ENCODE data around the gene CTBP1. TPM values are rescaled to one million over a fixed set of nuclear protein-coding genes. Genes with fewer than 3 reads are reported as not detected.
A peak's percentile ranks its signal among the peaks of the same experiment; 100 is the strongest.

CTBP1 gene
- total RNA-seq (170 TPM), polyA plus RNA-seq (ENCODE audit: insufficient read depth, low read depth, low replicate concordance) (96.1 TPM)
- long read RNA-seq, donor 1, transcript CTBP1-201 (9 exons, 2,297 nt): minor isoform, 7 of 23 reads
- long read RNA-seq, donor 1, transcript CTBP1-203 (10 exons, 2,467 nt): major isoform, 13 of 23 reads
- long read RNA-seq, donor 1, partial matches to known transcripts: 0 of 23 reads
- long read RNA-seq, donor 1, other reads (novel, unspliced or antisense): 0 of 23 reads
- long read RNA-seq, donor 2, transcript CTBP1-203 (10 exons, 2,467 nt): major isoform, 10 of 25 reads
- long read RNA-seq, donor 2, transcript CTBP1-201 (9 exons, 2,297 nt): minor isoform, 7 of 25 reads
- long read RNA-seq, donor 2, partial matches to known transcripts: 0 of 25 reads
- long read RNA-seq, donor 2, other reads (novel, unspliced or antisense): 8 of 25 reads
- long read RNA-seq, donor 3, transcript CTBP1-201 (9 exons, 2,297 nt): minor isoform, 5 of 18 reads
- long read RNA-seq, donor 3, transcript CTBP1-203 (10 exons, 2,467 nt): major isoform, 12 of 18 reads
- long read RNA-seq, donor 3, partial matches to known transcripts: 0 of 18 reads
- long read RNA-seq, donor 3, other reads (novel, unspliced or antisense): 0 of 18 reads
- long read RNA-seq, donor 4, transcript CTBP1-203 (10 exons, 2,467 nt): major isoform, 15 of 26 reads
- long read RNA-seq, donor 4, partial matches to known transcripts: 0 of 26 reads
- long read RNA-seq, donor 4, other reads (novel, unspliced or antisense): 5 of 26 reads
- long read RNA-seq, donor 5: 0 reads
- long read RNA-seq, donor 6, transcript CTBP1-203 (10 exons, 2,467 nt): major isoform, 8 of 12 reads
- long read RNA-seq, donor 6, partial matches to known transcripts: 0 of 12 reads
- long read RNA-seq, donor 6, other reads (novel, unspliced or antisense): 0 of 12 reads
- long read RNA-seq, donor 7, transcript CTBP1-201 (9 exons, 2,297 nt): minor isoform, 18 of 220 reads
- long read RNA-seq, donor 7, transcript CTBP1-203 (10 exons, 2,467 nt): major isoform, 64 of 220 reads
- long read RNA-seq, donor 7, partial matches to known transcripts: 48 of 220 reads
- long read RNA-seq, donor 7, other reads (novel, unspliced or antisense): 87 of 220 reads
- long read RNA-seq, donor 8, transcript CTBP1-201 (9 exons, 2,297 nt): minor isoform, 7 of 30 reads
- long read RNA-seq, donor 8, transcript CTBP1-203 (10 exons, 2,467 nt): major isoform, 14 of 30 reads
- long read RNA-seq, donor 8, partial matches to known transcripts: 0 of 30 reads
- long read RNA-seq, donor 8, other reads (novel, unspliced or antisense): 8 of 30 reads
- long read RNA-seq, donor 9, transcript CTBP1-203 (10 exons, 2,467 nt): major isoform, 10 of 11 reads
- long read RNA-seq, donor 9, partial matches to known transcripts: 0 of 11 reads
- long read RNA-seq, donor 9, other reads (novel, unspliced or antisense): 0 of 11 reads
- long read RNA-seq, donor 10, transcript CTBP1-203 (10 exons, 2,467 nt): major isoform, 14 of 28 reads
- long read RNA-seq, donor 10, transcript CTBP1-201 (9 exons, 2,297 nt): minor isoform, 5 of 28 reads
- long read RNA-seq, donor 10, partial matches to known transcripts: 0 of 28 reads
- long read RNA-seq, donor 10, other reads (novel, unspliced or antisense): 5 of 28 reads

- Histone ChIP-seq H3K9me3 (ENCODE audit: control insufficient read depth in 2 of 3, insufficient read depth in 1 of 3, low read length in 3 of 3) (no peaks in the 10 kb centered on the region), H3K27me3 (ENCODE audit: control insufficient read depth, insufficient read depth, low read length) (no peaks in the 10 kb centered on the region), H3K27ac (ENCODE audit: low read depth in 2 of 2, low read length in 2 of 2) (peak within 1 kb of the TSS; percentile 88 to 96), H3K9ac (ENCODE audit: low read length in 3 of 3) (peak within 1 kb of the TSS in 2 of 3 donors; percentile 65 to 87), H3K36me3 (ENCODE audit: control insufficient read depth in 2 of 3, insufficient read depth in 3 of 3, low read length in 3 of 3) (no peaks in the 10 kb centered on the region), H3K4me1 (ENCODE audit: control insufficient read depth in 2 of 3, insufficient read depth in 2 of 3, low read depth in 1 of 3, low read length in 3 of 3) (peaks cover 3 to 51% (median 25%) of the 10 kb centered on the region in 3 donors), H3K4me3 (ENCODE audit: low read length in 3 of 3) (peak within 1 kb of the TSS; percentile 40 to 74 (median 63))
- intact Hi-C loops (cut with DNase I): no loop called here
- no peak for TF ChIP-seq CTCF (IDR thresholded peaks at IDR 0.05; ENCODE audit: borderline replicate concordance, extremely low read depth, insufficient read depth)
- DNase-seq (peak; percentile 83 to 94 (median 92)), FAIRE-seq (no peak)
Observed at GRCh38 chr4:1248245-1249147, at the start of gene CTBP1. CTBP1 (minus strand) TSS chr4:1249130; CDS start chr4:1241331, 7,799 bp downstream.

- H3K9me3 ChIP-seq (ENCODE audit: control insufficient read depth in 2 of 3, insufficient read depth in 1 of 3, low read length in 3 of 3): no peaks in the 10 kb centered on the region
- H3K36me3 ChIP-seq (ENCODE audit: control insufficient read depth in 2 of 3, insufficient read depth in 3 of 3, low read length in 3 of 3): peaks cover 0 to 20% (median 12%) of the 10 kb centered on the region in 3 donors
- no peak for FAIRE-seq
- H3K9ac ChIP-seq (ENCODE audit: low read length in 3 of 3): no peak overlapping the region
- no peak for TF ChIP-seq CTCF (IDR thresholded peaks at IDR 0.05; ENCODE audit: borderline replicate concordance, extremely low read depth, insufficient read depth)
- DNase-seq: peak in 1 of 5 donors; percentile 22
- H3K4me1 ChIP-seq (ENCODE audit: control insufficient read depth in 2 of 3, insufficient read depth in 2 of 3, low read depth in 1 of 3, low read length in 3 of 3): peaks cover 0 to 16% (median 5%) of the 10 kb centered on the region in 3 donors
- no peak overlapping the region for H3K4me3 ChIP-seq (ENCODE audit: low read length in 3 of 3)
- no peak overlapping the region for H3K27ac ChIP-seq (ENCODE audit: low read depth in 2 of 2, low read length in 2 of 2)
- no peaks in the 10 kb centered on the region for H3K27me3 ChIP-seq (ENCODE audit: control insufficient read depth, insufficient read depth, low read length)
- intact Hi-C loops (cut with DNase I): no loop called here
Observed at GRCh38 chr4:1298461-1298860, 49.5 kb upstream of the CTBP1 start.
